Fibroblast of villous mesenchyme (primary cell): ENCODE data around the gene MAST4. TPM values are rescaled to one million over a fixed set of nuclear protein-coding genes. Genes with fewer than 3 reads are reported as not detected.

Source experiments
- DNase-seq: peaks from one replicate; pipeline ENCODE4 v3.0.0-alpha.2; 2010; ENCODE audit warnings: low read depth
- H3K4me3 ChIP-seq: 2 replicates; pipeline ENCODE4 v1.5.1; 2011; ENCODE audit warnings: low read depth, mild to moderate bottlenecking, low read length
- CTCF ChIP-seq: IDR thresholded peaks from 2 replicates; pipeline ENCODE4 v1.5.1; 2012; ENCODE audit warnings: low read depth, mild to moderate bottlenecking, low read length; ENCODE audit not compliant: insufficient read depth
- total RNA-seq: library from RNA; depleted of rRNA; stranded (reverse); fragments of >200 nt; gene quantifications from 2 replicates; pipeline ENCODE4 v1.2.3, GENCODE V29; 2012

MAST4 gene
- total RNA-seq, 1 donor: 8.2 TPM

GRCh38 chr5:67061511-67061910 lies 465.3 kb downstream of the MAST4 start:
- TF ChIP-seq CTCF: no peak

GRCh38 chr5:67063055-67063454 lies 466.9 kb downstream of the MAST4 start:
- DNase-seq: no peak
- no peak for TF ChIP-seq CTCF
- H3K4me3 ChIP-seq: no peak overlapping the region

More at GRCh38 chr5:67061511-67061910, 465.3 kb downstream of the MAST4 start:
- no peak for DNase-seq
- no peak overlapping the region for H3K4me3 ChIP-seq

GRCh38 chr5:67063791-67064190 lies 467.6 kb downstream of the MAST4 start:
- no peak for TF ChIP-seq CTCF
- DNase-seq: peak; percentile 22
- H3K4me3 ChIP-seq: no peak overlapping the region

GRCh38 chr5:67065237-67065636 lies 469.0 kb downstream of the MAST4 start:
- no peak for DNase-seq
- no peak overlapping the region for H3K4me3 ChIP-seq
- TF ChIP-seq CTCF: no peak

GRCh38 chr5:67065696-67066095 lies 469.5 kb downstream of the MAST4 start:
- TF ChIP-seq CTCF: no peak

GRCh38 chr5:67066815-67067214 lies 470.6 kb downstream of the MAST4 start:
- DNase-seq: no peak

More at GRCh38 chr5:67065696-67066095, 469.5 kb downstream of the MAST4 start:
- H3K4me3 ChIP-seq: no peak overlapping the region
- DNase-seq: no peak

More at GRCh38 chr5:67066815-67067214, 470.6 kb downstream of the MAST4 start:
- TF ChIP-seq CTCF: no peak
- H3K4me3 ChIP-seq: no peak overlapping the region
